NCI-H187 treated with DMSO at 0.1 percent for 48 hours (cell line): Measurements from ENCODE around the gene SLC24A4.

Experiments used
- DNase-seq: peaks from one replicate; lab custom pipeline; 2025; lab: John Stamatoyannopoulos, UW

SLC24A4 gene

DNA sequence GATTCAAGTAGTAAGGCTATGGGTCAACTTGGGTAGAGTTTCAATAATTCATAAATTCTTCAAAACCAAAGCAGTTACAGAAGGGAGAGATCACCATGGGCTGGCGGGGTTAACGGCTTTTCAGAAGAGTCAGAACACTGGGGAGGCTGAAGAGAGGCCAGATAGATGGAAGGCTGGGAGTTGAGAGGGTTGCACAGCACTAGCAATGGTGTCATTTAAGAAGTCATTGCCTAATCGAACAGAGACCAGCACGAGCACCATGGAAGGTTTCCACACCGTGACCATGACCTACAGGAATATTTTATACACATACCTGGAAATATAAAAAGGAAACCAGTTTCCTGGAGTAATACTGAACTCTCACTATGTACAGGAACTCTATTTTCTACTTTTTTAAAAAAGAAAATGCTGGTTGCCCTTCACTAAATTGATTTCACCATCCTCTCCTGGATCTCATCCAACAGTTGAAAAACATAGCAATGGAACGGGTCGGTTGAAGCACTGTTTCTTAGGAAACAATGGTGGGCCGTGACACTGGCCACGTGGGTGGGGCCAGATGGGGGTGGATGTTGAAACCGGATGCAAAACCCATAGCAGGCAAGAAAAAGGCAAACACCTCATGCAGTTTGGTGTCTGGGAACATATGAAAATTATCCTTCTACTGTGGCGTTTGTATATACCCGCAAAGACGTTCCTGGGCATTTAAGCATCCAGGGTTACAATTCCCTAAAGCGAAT is 152.7 kb downstream of the SLC24A4 start:
- DNase-seq = no peak

DNA sequence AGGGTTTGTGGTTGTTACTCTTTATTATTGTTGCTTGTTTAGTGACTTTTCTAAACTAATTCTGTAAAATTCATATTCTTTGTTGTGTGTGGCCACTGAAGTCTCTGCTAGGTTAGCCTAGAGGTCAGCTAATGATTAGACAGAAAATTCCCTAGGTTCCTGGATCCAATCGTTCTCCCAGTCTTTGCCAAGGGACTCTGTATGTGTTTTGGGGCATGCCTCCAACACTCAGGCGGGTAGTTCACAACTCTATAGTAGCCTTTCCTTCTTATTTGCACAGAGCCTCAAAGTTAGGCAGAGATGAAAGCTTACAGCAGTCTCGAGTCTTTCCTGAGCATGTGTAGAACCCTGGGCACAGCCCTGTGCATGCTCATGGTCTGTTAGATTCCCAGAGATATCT is 157.9 kb downstream of the SLC24A4 start:
- no peak for DNase-seq

DNA sequence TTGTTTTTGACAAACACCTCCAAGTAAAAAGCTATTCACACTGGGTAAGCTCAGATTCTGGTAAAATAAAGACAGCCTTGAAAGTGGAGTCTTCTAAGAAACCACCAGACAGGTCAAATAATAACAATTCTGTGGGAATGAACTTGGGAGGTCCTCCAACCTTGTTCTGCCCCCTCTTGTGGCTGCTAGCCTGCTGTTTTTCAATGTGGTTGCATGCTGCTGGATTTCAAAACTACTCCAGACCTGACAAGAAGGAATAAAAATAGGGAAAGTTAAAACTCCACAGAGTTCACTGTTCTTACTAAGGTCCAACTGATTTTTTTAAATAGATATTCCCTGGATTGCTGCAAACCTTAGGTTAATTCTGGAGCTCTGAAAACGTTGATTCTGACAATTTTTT is 158.4 kb downstream of the SLC24A4 start:
- no peak for DNase-seq

DNA sequence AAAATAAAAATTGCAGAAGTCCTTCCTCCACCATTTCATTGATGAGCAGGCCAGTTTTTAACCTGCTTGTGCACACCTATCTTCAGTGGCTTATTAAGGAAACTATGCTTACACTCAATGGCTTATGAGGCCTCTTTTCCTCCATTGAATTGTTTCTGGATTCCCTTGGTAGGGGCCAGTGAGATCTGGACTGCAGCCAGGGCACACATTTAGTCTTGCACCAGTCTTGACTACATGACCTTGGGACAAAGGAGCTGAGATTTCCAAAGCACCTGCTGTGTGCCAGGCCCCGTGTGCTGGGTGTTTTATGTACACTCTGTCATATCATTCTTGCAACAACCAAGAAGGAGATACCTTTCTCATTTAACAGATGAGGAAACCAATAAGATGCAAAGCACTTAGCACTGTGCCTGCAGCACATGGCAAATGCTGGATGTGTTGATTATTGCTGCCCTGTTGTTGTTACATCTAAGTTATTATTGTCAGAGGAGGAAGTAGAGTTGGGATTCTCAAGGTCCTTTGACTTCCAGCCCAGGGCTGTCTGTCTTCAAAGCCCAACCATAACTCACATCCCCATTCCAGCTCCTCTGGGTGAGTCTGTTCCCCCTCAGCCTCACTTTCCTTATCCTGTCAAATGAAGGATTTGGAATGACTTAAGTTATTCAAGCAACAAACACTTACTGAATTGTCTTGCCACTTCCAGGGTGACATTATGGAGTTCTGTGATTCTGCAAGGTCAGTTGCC is 159.0 kb downstream of the SLC24A4 start:
- DNase-seq = no peak

DNA sequence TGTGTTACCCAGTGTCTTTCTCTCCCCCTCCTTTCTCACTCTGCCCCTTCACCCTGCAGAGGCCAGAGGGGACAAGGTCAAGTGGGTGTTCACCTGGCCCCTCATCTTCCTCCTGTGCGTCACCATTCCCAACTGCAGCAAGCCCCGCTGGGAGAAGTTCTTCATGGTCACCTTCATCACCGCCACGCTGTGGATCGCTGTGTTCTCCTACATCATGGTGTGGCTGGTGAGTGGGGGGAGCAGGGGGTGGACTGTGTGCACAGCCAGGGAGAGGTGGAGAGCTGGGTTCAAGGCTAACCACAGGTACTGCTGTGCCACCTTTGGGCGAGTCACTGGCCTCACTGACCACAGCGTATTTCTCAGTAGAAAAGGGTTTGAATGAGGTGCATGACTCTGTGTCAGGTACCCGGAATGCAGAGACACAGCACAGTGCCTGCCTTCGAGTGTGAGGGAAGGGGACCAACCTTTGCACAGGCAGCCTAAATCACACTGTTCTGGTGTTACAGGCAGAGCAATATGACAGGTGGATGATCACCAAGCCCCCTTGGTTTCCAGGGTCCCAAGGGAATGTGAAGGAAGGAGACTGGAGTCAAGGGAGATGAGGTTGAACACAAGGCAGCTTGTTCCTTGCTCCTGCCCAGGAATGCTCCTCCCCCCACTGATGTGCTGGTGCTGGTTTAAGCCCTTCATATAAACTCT is 159.8 kb downstream of the SLC24A4 start:
- DNase-seq = no peak

DNA sequence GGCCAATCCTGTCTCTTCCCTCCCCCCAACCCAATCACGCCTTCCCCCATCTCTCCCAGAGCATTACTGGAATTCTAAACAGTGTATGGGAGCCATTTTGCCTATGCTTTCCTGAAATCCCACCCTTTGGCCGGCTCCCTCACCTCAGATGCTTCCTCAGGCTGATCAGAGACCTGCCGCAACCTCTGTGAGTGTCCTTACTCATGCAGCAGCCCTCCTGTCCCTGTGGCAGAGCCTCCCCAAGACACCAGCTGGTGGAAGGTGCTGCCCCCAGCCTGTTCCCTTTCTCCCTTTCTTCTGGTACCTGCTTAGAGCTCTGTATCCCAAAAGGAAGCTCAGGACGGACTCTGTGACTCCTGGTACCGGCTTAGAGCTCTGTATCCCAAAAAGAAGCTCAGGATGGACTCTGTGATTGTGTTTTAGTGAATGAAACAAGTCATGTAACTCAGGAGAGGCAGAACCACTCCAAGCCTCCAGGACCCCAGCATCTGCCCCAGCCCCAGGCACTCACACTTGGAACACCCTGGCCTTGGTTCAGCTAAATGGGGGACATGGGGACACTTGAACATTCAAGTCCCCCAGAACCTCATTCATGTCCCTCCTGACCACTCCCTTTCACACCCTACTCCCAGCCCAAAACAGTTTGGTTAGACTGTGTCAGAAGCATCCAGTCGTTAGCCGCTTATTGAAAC is 161.3 kb downstream of the SLC24A4 start:
- DNase-seq = no peak

DNA sequence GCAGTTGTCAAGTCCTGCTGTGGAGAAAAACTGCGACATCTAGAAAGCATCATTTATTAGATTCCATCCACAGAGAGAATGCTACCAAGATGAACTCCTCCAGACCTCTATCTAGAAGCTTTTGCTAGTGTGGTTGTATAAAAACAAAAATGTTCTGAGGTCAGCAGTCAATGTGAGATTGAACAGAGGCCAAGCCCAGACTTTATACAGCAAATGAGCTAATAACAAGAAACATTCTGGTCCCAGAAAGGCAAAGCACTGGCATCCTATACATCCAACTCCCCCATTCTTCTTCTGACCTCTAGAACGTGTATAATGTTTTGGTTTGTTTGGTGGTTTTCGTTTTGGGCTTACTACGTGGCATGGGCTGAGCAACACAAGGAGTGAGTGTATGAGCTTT is 163.9 kb downstream of the SLC24A4 start:
- DNase-seq = no peak

DNA sequence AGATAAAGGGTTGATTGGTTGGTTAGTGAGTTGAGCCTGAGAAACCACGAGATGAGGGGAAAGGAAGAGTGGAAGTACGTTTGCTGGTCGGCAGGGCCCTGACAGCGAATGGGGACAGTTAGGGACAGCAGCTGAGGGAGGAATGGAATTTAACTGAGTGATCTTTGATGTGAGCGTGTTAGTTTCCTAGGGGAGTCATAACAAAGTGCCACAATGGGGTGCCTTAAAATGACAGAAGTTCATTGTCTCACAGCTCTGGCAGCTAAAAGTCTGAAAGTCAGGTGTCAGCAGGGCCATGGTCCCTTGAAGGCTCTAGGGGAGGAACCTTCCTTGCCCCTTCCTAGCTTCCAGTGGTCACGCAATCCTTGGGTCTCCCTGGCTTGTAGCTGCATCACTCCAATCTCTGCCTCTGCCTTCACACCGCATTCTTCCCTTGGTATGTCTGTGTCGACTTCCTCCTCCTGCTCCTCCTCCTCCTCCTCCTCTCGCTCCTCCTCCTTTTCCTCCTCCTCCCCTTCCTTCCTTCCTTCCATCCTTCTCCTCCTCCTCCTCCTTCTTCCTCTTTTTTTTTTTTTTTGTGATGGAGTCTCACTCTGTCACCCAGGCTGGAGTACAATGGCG is 164.7 kb downstream of the SLC24A4 start:
- DNase-seq = no peak

DNA sequence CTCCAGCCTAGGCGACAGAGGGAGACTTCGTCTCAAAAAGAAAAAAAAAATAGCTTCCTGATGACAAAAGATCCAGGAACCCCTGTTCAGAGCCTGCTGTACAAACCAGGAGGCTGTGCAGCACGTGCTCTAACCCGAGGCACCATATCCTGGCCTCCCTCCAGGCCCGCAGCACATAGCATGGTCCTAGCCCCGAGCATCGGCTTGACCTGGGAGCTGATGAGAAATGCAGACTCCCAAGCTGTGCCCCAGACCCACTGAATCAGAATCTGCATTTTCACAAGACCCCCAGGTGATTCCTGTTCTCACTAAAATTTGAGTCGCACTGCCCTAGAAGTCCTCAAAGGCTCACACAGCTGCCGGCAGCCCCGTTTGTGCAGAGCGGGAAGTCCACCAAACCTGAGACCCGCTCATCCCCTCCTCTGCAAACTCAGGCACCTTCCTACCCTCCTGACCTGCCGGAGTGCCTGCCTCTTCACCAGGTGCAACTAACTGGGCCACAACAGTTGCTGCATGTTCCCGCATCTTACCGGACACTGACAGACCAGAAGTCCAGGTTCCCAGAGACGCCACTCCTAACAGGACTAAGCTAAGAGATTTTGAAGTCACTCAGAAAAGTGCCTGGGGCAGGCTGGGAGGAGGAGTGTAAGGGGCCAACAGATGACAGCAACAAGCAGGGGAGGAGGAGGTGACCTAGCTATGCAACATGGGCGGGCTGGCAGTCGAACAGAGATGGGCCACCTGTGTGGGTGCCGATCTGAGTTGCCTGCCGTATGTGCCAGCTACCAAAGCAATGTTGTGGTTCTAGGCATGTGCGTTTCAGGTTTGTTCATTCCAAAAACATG is 166.7 kb downstream of the SLC24A4 start:
- no peak for DNase-seq

DNA sequence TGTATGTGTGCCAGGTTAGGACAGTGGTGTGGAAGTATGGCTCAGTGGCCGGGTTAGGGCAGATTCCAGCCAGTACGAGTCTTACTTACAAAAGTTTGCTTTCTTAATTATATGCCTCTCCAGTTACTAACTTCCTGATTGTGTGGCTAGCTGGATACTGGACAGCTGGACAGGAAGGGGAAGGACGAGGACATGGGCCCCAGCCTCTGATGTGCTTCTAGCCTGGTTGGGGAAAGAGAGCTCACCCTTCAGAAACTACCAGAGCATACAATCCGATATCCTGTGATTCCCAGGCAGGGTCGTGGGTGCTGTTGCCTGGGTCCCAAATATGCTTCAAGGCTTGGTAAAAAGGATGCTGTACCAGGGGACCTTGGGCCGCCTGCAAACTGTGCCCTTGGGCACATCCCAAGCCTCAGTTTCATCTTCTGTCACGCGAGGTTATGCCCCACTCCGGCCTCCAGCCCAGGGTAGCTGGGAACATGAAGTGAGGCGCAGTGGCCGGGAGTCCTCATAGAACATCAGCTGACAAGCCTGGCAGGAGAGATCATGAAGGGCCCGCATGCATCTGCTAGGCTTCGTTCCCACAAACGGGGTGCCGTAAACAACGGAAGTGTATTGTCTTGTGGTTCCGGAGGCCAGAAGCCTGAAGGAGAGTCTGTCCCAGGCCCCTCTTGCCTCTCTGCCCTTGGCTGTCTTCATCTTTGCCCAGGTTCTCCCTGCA is 167.4 kb downstream of the SLC24A4 start:
- DNase-seq = no peak

DNA sequence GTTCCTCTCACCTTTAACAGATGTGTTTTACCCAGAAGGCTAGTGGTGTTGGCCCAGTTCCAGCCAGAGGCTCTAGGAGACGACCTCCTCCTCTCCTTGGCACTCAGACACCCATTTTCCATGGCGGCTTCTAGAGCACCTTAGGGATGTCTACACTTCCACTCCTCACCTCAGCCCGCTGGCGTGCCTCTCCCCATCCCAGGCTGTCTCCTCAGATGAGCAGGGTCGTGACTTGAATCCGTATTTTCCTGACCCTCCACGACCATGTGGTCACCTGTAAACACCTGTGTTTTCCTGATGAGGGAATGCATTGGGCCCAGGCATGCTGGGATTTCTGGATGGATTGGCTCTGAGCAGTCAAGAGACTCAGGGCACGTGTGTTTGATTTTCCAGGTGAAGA is 168.8 kb downstream of the SLC24A4 start:
- DNase-seq = no peak

DNA sequence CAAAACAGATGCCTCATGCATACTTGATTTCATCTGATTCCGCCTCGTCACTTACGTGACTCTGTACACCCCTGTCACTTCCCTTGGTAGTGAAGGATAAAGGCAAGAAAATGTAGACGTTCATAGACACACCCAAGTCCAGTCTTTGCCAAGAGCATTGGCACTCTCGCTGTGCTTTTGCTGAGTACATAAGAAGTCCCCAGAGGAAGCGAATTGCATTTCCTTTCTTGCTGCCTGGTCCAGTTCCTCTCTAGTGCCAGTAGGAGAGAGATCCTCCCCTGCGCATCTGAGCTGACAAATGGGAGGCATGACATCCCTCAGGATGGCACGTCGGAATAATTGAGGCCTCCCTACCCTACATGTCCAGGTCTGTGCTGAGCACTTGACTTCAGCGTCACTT is 169.3 kb downstream of the SLC24A4 start:
- DNase-seq = no peak

DNA sequence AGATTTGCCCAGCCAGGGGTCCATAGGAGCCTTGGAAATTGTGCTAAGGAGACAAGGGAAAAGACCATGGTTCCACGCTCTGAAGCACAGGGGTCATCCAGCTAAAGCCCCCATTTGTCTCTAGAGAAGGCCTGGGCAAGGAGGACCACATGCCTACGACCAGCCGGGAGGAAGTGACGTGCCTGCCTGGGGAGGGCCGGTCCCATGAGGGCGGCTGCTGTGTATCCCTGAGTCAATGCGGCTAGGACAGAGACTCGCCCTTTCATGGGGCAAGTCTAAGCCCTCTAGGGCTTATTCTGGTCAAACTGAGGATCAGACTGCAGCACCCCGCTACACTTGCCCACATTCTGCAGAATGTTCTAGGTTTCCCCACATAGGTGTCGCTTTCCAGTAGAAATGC is 170.1 kb downstream of the SLC24A4 start:
- DNase-seq = no peak

DNA sequence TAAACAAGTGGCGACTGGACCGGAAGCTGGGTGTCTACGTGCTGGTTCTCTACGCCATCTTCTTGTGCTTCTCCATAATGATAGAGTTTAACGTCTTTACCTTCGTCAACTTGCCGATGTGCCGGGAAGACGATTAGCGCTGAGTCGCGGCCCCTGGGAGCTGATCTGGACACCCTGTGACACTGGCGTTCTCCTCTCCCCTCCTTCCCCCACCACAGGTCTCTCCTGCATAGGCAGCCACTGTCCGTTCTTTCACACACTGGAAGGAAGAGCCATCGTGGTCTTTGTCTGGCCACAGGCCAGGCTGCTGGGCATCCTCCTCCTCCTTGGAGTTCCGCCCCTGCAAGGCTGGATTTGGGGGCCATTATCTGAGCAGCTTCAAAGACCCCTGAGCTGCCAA is 170.5 kb downstream of the SLC24A4 start:
- no peak for DNase-seq

DNA sequence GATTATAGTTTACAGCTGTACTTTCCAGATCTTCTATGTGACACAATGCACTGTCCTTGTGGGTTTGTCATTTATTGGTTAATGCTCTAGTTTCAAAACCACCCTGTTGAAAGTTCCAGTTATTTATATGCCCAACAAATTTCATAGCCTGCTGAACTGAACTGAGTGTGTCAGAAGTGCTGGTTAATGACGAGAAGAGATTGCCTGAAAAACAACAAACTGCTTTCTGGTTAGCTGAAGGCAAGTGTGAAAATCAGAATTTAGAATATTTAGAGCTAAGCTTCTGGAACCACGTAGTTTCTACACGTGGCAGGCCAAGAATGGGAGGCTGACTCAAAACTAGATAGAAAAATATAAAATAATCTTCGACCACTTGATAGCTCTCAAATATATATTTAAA is 171.5 kb downstream of the SLC24A4 start:
- DNase-seq = no peak

DNA sequence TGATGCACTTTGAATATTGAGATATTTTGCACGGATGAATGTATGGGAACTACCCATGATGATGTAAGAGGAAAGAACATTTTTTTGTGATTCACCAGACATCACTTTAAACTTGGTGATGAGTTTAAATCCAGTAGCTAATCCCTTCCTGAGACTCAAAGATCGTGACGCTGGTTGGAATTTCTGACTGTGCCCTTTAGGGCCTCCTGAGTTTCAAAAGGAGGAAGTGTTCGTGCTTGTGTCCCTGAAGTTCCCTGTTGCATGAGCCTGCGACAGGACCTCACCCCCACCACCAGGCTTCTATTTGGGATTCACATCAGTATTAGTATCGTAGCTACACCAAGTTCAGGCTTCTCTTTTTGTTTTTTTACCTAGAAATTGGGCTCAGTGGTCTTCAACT is 172.1 kb downstream of the SLC24A4 start:
- DNase-seq = no peak

DNA sequence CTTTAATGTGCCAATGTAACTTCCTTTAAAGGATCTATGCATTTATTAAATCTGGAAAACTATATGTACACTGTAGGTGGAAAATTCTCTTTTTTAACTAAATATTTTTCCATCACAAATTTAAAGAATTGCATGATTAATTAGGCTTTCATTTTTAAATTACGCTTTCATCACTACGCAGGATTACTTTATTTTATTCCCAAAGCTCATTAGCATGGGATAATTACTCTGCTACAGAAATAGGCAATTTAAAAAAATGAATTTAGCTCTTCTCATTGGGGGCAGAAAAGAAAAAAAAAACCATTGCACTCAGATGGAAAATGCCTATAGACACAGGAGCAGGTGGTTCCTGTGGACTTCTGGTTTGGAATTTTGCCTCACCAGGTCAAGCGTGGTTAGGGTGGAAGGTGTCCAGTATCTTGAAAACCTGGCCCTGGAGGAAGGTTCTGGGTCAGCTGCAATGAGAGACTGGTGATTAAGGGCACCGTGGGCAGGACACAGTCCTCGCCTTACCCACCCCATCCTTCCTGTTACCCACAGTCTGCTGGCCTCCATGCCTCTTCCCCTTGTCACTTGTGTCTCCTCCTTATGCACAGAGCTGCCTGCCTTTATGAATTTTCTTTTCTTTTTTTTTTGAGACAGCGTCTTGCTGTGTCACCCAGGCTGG is 173.4 kb downstream of the SLC24A4 start:
- no peak for DNase-seq

DNA sequence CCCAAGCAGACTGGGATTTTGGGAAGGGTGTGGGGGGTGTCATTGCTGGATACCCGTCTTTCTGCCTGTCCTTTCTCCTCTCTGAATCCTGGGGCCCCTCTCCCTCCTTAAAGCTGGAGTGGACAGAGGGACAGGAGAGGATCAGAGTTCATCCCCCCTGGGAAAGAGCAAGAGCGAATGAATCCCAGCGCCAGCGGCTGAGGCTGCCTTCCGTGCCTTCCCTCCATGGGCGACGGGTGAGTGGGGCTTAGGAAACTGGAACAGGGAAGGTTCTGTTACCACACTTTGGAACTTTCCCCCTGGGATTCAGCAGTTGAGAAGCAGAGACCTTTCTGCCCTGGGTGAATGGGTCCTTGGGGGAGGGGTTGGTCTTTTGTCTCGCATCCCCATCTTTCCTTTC is 174.4 kb downstream of the SLC24A4 start:
- no peak for DNase-seq

DNA sequence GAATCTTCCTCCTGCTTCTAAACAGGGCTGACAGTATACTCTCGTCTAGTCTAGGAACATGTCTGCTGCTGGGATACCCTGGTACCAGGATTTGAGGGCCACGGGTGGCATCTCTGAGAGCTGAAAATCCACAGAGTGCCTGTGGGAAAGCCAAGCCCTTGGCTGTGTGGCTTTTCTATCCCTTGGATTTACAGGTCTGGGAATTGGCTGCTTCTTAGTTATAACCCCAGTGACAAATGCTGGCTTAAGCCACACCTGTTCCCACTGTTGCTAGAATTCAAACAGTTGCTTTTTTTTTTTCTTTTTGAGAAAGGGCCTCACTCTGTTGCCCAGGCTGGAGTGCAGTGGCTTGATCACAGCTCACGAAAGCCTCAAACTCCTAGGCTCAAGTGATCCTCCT is 176.3 kb downstream of the SLC24A4 start:
- DNase-seq = no peak

DNA sequence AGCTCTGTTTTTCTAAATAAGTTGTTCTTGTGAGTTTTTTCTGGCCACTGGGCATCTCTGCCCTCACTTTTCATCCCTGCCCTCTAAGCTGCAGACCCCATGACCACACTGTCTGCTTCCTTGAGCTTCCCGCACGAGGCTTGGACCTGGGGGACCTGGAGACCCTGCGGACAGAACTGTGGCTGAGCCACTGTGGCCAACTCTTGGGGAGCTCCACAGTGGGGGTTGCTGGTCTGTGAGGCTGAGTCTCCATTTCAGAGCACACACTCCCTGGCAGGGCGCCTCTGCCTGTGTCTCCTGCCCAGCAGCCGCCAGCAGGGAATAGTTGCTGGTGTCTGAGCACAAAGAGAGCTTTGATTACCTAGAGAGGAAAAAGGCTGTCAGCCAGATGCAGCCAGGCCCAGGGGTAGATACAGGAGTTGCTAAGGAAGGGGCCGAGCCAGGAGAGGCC is 177.6 kb downstream of the SLC24A4 start:
- DNase-seq = no peak
